Lung (tissue), 16 donors: Measurements from ENCODE around the gene GPR87. TPM values are rescaled to one million over a fixed set of nuclear protein-coding genes. Genes with fewer than 3 reads are reported as not detected.

Experiments
- ATAC-seq: fragments of 200-7000 bp; cut with Tn5 transposase; one replicate; pipeline ENCODE4 v1.9.1; 2020; ENCODE audit warnings: moderate number of reproducible peaks; ENCODE audit not compliant: insufficient read depth, low FRiP score
- DNase-seq, 3 donors: peaks; one replicate each; pipeline ENCODE4 v3.0.0-alpha.2; 2013 to 2017
- H3K27ac ChIP-seq, 2 donors: one replicate each; pipeline ENCODE4 v1.5.1; 2013; ENCODE audit warnings: mild to moderate bottlenecking in 2 of 2, moderate library complexity in 2 of 2, control low read depth in 1 of 2, inconsistent platforms in 1 of 2, low read depth in 1 of 2, low read length in 1 of 2
- H3K27me3 ChIP-seq, 3 donors: one replicate each; pipeline ENCODE4 v1.5.1; 2013; ENCODE audit warnings: low read length in 2 of 3; ENCODE audit not compliant: control insufficient read depth in 3 of 3, insufficient read depth in 3 of 3
- H3K36me3 ChIP-seq, 4 donors: one replicate each; pipeline ENCODE4 v1.5.1; 2013; ENCODE audit warnings: low read length in 4 of 4, mild to moderate bottlenecking in 1 of 4, moderate library complexity in 1 of 4; ENCODE audit not compliant: control insufficient read depth in 4 of 4, insufficient read depth in 4 of 4
- H3K4me1 ChIP-seq, 5 donors: one replicate each; pipeline ENCODE4 v1.5.1; 2013; ENCODE audit warnings: low read length in 5 of 5, mild to moderate bottlenecking in 2 of 5, moderate library complexity in 1 of 5; ENCODE audit not compliant: control insufficient read depth in 5 of 5, insufficient read depth in 5 of 5
- H3K4me3 ChIP-seq: one replicate; pipeline ENCODE4 v1.5.1; 2013; ENCODE audit warnings: mild to moderate bottlenecking, control low read depth, moderate library complexity
- H3K9ac ChIP-seq, 2 donors: one replicate each; pipeline ENCODE4 v1.5.1; 2013; ENCODE audit warnings: low read length in 2 of 2, control low read depth in 1 of 2; ENCODE audit not compliant: insufficient read depth in 1 of 2
- H3K9me3 ChIP-seq, 4 donors: one replicate each; pipeline ENCODE4 v1.5.1; 2013; ENCODE audit warnings: low read length in 3 of 4, mild to moderate bottlenecking in 1 of 4, moderate library complexity in 1 of 4; ENCODE audit not compliant: control insufficient read depth in 4 of 4, insufficient read depth in 3 of 4
- CTCF ChIP-seq: IDR thresholded peaks from 2 replicates; pipeline ENCODE4 v1.5.1; 2012; ENCODE audit warnings: mild to moderate bottlenecking; ENCODE audit errors: control extremely low read depth, extremely low read depth
- WGBS, 2 donors: extraction: QIAGEN DNeasy Blood & Tissue Kit; methylation state at CpG; one replicate each; pipeline ENCODE4 v1.1.7; 2013; 5-methylcytosine and 5-hydroxymethylcytosine counted together
- long read RNA-seq, 5 donors: transcript quantifications; one replicate each; lab custom pipeline, GENCODE V29; 2026
- polyA plus RNA-seq, 2 donors: library from polyadenylated mRNA; stranded (reverse); fragments of 200-250 nt; gene quantifications; one replicate each; pipeline ENCODE4 v1.2.1, GENCODE V29; 2013
- total RNA-seq, 2 donors: library from RNA; depleted of rRNA in 1 of 2; stranded (reverse); fragments of >200 nt in 1 of 2; gene quantifications; one replicate each; pipeline ENCODE4 v1.2.1, GENCODE V29; 2014 to 2021
- donor health status: control.
- donor health status: control.
- donor health status: Bipolar disorder and iron deficiency.
- donor health status: healthy.
- donor health status: DM: yes; HTN: yes; CAD: no.

GPR87 gene
- 1 to 10 TPM in 1 of 2 donors, under 1 TPM in 1; 0.28 to 1.5 TPM for total RNA-seq
- polyA plus RNA-seq = 1 to 10 TPM; 1.0 to 1.5 TPM
- long read RNA-seq, donor 1 = 0 reads
- long read RNA-seq, donor 2 = 0 reads
- long read RNA-seq, donor 3 = 0 reads
- long read RNA-seq, donor 4 = 0 reads
- long read RNA-seq, donor 5 = 0 reads

DNA sequence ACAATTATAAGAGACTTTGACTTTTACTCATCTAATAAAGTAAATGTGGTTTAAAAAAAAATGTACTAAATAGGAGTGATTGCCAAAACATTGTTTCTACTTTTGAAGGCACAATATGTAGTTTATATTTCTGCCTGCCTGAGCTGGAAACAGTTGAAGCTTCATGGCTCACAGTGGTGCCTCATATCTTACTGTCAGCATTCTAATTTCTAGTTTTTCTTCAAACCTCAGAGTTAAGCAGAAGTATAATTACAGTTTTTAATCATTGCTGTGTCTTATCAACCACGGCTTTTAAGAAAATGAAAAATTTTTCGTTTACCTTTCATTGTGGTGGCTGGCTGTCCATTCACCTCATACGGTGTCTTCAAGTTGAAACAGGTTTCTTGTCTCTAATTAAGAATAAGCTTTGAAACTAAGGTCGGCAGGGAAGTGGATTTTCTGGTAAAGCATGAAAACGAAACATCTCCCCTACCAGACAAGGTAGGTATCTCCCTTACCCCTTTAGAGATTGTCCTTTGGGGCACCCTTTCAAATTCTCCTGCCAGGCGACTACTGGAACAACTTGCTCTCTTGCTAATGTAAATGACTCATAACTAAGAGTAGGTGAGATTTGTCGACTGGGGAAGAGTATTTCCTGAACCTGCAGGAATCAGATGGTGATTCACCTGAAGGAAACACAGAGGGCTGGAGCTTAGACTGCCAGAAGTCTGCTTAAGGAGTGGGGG is at the start of gene GPR87:
TSS of gene GPR87 (minus strand) at position 554 of the 725 bp plus-strand sequence. CDS start 16,720 bp downstream, outside the sequence.
- no peak for ATAC-seq
- no peak for TF ChIP-seq CTCF
- H3K27ac ChIP-seq = no peak within 1 kb of the TSS

DNA sequence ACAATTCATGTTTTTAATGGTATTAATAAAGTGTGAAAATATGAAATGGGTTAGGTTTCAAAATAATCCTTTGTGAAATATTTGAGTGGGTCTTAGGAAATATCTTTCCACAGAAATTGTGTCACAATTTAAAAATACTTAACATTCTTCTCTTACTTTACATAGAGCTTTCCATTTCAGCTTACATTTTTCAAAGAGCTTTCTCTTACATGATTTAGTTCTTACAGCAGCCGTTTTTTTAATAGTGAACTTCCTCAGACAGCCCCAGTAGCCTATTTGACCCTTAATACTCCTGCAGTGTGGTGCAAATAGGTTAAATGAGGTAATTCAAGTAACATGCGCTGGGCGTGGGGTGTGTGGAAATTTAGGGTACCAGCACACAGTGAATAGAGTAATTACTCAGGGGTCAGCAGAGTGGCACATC is 46.1 kb upstream of the GPR87 start:
- Histone ChIP-seq H3K4me3 (no peak overlapping the region), H3K4me1 (no peaks in the 10 kb centered on the region), H3K9me3 (peaks cover 0 to 2% (median 0%) of the 10 kb centered on the region in 4 donors), H3K27ac (no peak overlapping the region), H3K36me3 (no peaks in the 10 kb centered on the region), H3K9ac (no peak overlapping the region), H3K27me3 (no peaks in the 10 kb centered on the region)
- no peak for ATAC-seq
- whole genome bisulfite sequencing, 2 donors = 14 to 36% methylated on average over 3 of the region's 3 CpGs
- peak in 2 of 3 donors; percentile 20 to 31 for DNase-seq
- no peak for TF ChIP-seq CTCF

More for the DNA sequence above, at the start of gene GPR87:
- no peak within 1 kb of the TSS for H3K9ac ChIP-seq
- 65 to 77% methylated on average over 7 of the region's 7 CpGs for WGBS, 2 donors
- no peak within 1 kb of the TSS for H3K4me3 ChIP-seq
- H3K9me3 ChIP-seq = peaks cover 0 to 3% (median 0%) of the 10 kb centered on the region in 4 donors
- DNase-seq = no peak
- H3K27me3 ChIP-seq = no peaks in the 10 kb centered on the region
- H3K4me1 ChIP-seq = no peaks in the 10 kb centered on the region
- H3K36me3 ChIP-seq = no peaks in the 10 kb centered on the region

- Histone ChIP-seq H3K4me1 (no peaks in the 10 kb centered on the region), H3K27ac (no peak overlapping the region), H3K9ac (no peak overlapping the region), H3K9me3 (no peaks in the 10 kb centered on the region), H3K36me3 (no peaks in the 10 kb centered on the region), H3K4me3 (no peak overlapping the region), H3K27me3 (no peaks in the 10 kb centered on the region)
- ATAC-seq (no peak), DNase-seq (peak in 1 of 3 donors; percentile 17)
- 67 to 80% methylated on average over 2 of the region's 2 CpGs for WGBS, 2 donors
- no peak for TF ChIP-seq CTCF
These were observed 40.8 kb upstream of the GPR87 start for GRCh38 chr3:151357463-151357850.
